Astrocyte of the hippocampus (primary cell): ENCODE results near the gene MLXIP.
"Not testable (repeated sequence)": the region's sequence is repeated elsewhere in the genome, so short reads cannot be mapped to it uniquely, and the experiment has no call there.

Experiments
- DNase-seq: peaks from one replicate; pipeline ENCODE4 v3.0.0; 2011; ENCODE audit warnings: low read depth, low spot score

MLXIP gene

GRCh38 chr12:122078141-122079032 is at the start of gene MLXIP:
Gene MLXIP (plus strand): TSS chr12:122078756. CDS start chr12:122078854, 98 bp downstream.
- peak; percentile 97 for DNase-seq

- no peak for DNase-seq
Observed at GRCh38 chr12:122028905-122029560, 49.5 kb upstream of the MLXIP start.

- no peak for DNase-seq
Observed at GRCh38 chr12:122029620-122030423, 48.7 kb upstream of the MLXIP start.

- no peak for DNase-seq
Observed at GRCh38 chr12:122030424-122031035, 48.0 kb upstream of the MLXIP start.

- peak; percentile 48 for DNase-seq
Observed at GRCh38 chr12:122031342-122032216, 47.0 kb upstream of the MLXIP start.

GRCh38 chr12:122032580-122032979 is 46.0 kb upstream of the MLXIP start:
- DNase-seq, result no peak

- no peak for DNase-seq
Observed at GRCh38 chr12:122035292-122035691, 43.3 kb upstream of the MLXIP start.

- no peak for DNase-seq
Observed at GRCh38 chr12:122036153-122036552, 42.4 kb upstream of the MLXIP start.

GRCh38 chr12:122040579-122041386 is 37.8 kb upstream of the MLXIP start:
- DNase-seq, result no peak

- DNase-seq, result not testable (repeated sequence)
Observed at GRCh38 chr12:122041458-122041857, 37.1 kb upstream of the MLXIP start.

- no peak for DNase-seq
Observed at GRCh38 chr12:122042910-122043309, 35.6 kb upstream of the MLXIP start.

- no peak for DNase-seq
Observed at GRCh38 chr12:122043476-122043875, 35.1 kb upstream of the MLXIP start.

GRCh38 chr12:122045262-122045661 is 33.3 kb upstream of the MLXIP start:
- DNase-seq, result no peak

GRCh38 chr12:122046145-122046544 is 32.4 kb upstream of the MLXIP start:
- no peak for DNase-seq

GRCh38 chr12:122048151-122048550 is 30.4 kb upstream of the MLXIP start:
- DNase-seq, result peak; percentile 66

GRCh38 chr12:122049827-122050226 is 28.7 kb upstream of the MLXIP start:
- no peak for DNase-seq

GRCh38 chr12:122050706-122051105 is 27.9 kb upstream of the MLXIP start:
- DNase-seq, result no peak

GRCh38 chr12:122051231-122051876 is 27.2 kb upstream of the MLXIP start:
- no peak for DNase-seq

GRCh38 chr12:122052285-122052684 is 26.3 kb upstream of the MLXIP start:
- DNase-seq, result peak; percentile 40
